NCI-H460 (cell line): ENCODE measurements around the gene IQCE. TPM values are rescaled to one million over a fixed set of nuclear protein-coding genes. Genes with fewer than 3 reads are reported as not detected.
"Not testable (repeated sequence)": the region's sequence is repeated elsewhere in the genome, so short reads cannot be mapped to it uniquely, and the experiment has no call there.

ENCODE experiments used
- DNase-seq: peaks from one replicate; pipeline ENCODE4 v3.0.0-alpha.2; 2016; ENCODE audit warnings: low read depth; ENCODE audit errors: extremely low read depth
- total RNA-seq: library from RNA; depleted of rRNA; stranded (reverse); fragments of >200 nt; shearing (Covaris generic); gene quantifications from 2 replicates; pipeline ENCODE4 v1.2.3, GENCODE V29; 2014

IQCE gene
- total RNA-seq, 1 experiment from 2014 or later, result 9.2 TPM

DNA sequence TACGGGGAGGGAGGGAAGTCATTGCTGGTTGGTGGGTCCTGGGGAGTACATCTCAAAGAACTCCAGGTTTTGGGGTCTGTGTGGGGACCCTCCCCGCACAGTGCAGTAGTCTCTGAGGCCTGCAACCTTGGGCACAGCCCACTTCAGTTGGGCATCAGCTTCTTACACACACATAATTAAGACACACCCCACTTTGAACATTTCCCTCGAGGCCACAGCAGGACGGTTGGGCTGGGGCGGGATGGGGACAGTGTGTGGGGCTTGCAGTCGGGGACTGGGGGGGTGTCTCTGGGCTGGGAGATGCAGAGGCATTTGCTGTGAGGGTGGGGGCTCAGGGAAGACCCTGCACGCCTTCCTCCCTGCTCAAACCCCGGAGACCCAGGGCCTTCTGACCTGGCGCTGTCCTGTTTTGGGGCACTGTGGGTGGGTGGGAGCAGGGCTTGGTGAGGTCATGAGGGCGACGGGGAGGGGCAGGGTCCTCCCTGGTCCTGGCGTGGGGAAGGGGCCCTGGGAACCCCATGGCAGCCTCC, 38.0 kb upstream of the IQCE start:
- DNase-seq, result no peak

DNA sequence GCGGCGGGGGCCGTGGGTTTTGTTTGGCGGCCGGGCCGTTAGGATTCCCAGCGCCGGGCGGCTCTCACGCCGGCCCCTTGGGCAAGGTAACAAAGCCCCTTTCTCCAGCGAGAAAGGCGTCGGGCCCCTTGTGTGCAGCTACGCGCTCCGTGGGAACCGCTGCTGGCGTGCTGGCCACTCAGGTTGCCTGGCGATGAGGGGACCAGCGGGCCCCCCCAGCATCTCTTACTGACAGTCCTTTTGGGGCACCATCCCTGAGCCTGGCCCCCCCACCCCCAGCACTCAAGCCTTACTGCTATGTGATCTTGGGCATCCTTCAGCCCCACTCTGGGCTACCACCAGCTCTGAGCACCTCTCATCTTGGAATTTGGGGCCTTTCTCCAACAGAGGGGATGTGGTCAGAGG, 37.4 kb upstream of the IQCE start:
- DNase-seq, result no peak

DNA sequence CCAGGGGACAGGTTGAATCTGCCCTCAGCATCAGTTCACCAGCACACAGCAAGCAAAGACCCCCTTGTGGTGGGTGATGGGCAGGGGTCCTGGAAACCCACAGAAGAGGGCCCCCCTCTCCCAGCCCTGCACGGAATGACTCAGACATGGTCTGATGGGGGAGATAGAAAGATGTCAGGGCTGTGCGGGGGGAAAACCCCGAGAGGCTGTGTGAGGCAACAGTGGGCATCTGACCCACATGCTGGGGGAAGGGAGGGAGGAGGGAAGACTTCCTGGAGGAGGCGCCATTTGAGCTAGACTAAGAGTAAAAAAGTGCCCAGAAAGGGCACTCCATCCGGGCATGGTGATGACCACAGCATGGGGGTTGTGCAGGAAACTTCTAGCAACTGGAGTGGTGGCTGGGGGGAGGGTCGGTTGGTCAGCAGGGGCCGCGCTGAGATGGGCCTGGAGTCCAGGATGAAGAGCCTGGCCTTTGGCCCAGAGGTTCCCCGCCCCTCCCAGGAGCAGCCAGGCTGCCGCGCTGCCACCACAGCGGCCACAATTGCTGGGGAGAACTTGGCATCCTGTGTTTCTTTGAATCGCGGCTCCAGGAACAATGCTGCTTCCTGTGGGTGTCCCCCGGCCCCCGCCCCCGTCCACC, 36.7 kb upstream of the IQCE start:
- no peak for DNase-seq

DNA sequence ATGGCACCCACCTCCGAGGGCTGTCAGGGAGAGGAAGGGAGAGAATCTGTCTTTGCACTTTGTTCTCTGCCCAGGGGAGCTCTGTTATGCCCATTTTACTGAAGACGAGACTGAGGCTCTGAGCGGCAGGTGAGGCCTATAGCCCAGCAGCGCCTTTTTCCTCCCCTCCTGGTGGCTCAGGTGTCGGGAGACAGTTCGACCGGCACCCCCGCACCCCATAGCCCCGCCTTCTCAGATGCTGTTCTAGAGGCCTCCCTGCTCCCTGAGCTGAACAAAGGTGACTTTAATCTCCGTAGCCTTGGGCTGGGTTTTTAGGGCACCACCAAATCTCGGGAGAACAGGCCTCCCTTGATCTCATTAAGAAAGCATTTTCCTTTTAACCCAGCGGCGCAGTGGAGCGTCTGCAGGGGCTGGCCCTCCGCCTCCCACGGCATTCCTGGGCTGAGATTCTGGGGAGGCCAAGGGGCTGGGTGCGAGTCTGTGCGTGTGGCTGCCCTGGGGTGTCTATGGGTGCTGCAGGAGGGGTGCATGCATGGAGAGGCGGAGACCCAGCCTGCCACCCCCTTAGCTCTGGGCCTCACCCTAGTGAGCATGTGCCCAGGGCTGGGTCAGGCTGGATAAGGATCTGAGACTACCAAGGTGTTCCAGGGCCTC, 35.9 kb upstream of the IQCE start:
- DNase-seq, result no peak

DNA sequence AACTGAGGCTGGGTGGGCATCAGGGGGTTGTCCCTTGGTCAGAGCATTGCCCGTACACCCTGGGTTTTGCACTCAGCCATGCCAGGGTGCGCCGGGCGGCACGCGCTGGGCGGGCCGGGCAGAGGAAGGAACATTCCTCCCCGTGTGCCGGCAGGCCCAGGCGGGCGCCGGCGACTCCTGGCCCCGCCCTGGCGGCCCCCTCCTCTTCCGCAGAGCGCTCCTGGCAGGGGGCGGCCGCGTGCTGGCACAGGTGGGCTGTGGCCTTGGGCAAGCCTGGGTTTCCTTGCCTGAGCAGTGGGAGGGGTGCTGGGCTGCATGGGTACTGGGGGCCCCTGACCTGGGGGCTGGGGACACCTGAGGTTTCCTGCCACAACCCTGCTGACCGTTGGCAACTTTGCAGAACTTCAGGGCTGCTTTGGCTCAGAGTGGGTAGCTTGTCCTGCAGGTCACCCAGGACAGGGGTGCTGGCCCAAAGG, 35.3 kb upstream of the IQCE start:
- no peak for DNase-seq

DNA sequence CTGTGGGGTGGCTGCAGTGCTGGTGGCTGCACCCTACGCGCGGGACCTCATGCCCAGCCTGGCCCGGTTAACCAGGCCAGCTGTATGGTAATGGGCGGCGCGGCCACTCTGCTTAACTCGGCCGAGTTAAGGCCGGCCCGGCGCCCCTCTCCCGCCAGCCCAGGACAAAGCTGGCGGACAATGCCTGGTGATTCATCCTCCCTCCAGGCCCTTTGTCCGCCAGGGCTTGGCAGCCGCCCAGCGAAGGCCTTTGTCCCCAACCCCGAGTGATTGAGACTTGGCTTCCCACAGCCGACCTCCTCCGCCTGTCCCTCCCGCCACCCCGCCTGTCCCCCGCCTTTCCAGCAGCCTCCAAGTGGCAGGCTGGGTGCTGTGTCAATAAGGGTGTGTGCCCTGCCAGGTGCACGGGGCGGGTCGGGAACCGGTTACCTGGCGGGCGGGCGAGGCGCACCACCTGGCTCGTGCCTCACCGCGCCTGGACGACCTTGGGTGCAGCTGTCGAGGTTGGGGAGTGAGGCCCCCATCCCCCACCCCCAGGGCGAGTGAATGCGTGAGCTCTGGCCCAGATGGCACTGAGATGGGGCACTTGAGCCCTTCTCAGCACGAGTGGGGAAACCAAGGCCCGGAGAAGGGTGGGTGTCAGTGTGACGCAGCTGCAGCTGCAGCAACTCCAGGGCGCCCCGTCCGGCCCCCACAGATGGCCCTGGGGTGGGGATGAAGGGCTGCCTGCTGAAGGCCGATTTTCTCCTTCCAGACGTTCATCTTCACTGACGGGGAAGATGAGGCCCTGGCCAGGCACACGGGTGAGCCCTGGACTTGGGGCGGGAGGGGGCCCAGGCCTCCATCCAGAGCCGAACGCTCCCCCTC, 34.6 kb upstream of the IQCE start:
- DNase-seq, result no peak

DNA sequence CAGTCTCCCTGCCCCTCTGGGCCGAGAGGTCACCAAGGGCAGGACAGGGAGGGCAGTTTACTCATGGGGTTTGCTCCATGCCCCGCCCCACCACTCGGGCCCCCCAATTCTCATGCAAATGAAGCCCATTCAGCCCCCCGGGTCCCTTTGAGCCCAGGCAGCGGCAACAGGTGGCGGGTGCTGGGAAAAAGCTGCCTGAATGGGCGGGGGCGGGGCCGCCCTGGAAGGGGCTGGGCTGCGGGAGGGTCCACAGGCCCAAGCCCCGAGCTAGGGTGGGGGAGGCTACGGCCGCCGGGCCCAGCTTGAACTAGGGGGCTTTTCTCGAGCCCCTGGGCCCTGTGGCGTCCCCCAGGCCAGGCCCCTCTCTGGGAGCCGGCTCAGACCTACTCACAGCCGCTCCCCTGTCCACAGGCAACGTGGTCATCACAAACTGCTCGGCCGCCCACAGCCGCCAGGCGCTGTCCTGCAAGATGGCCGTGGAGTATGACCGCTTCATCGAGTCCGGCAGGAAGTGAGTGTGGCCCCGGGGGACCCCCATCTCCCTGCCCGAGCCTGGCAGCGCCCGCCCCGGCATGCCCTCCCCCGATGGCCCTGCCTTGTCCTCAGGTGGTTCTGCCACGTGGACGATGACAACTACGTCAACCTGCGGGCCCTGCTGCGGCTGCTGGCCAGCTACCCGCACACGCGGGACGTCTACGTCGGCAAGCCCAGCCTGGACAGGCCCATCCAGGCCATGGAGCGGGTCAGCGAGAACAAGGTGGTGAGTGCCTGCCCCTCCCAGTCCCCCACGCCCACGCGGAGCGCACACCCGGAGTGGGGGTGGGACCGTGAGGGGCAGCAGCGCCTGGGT, 33.7 kb upstream of the IQCE start:
- DNase-seq, result no peak

DNA sequence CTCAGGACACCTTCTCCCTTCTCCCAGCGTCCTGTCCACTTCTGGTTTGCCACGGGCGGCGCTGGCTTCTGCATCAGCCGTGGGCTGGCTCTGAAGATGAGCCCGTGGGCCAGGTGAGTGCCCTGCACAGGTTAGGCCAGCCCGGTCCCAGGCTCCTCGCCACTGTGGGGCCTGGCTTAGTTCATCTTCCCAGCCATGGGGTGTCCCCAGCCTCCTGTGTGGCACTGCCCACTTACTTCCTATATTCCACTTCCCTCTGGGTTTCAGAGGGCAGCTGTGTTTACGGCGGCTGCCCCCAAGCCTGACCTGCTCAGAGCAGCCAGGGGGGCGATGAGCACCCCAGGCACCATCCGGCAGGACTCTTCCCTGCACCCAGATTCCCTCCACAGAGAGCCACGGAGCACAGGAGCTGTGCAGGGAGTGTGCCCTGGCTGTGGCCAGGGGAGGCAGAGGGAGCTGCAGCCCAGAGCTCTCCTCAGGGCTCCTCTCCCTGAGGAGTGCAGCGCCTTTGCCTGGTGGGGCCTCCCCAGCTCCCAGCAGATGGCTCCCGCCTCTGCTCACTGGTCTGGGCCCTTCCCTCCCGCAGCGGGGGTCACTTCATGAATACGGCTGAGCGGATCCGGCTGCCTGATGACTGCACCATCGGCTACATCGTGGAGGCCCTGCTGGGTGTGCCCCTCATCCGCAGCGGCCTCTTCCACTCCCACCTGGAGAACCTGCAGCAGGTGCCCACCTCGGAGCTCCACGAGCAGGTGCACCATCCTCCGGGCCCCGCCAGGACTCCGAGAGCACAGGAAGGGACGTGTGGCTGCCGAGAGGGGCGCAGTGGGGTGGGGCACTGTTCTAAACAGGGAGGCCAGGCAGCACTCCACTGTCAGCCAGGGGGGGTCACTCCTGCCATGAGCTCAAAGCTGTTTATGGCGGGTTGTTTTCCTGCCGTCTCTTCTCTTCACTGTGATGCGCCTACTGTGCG, 32.8 kb upstream of the IQCE start:
- DNase-seq, result no peak

DNA sequence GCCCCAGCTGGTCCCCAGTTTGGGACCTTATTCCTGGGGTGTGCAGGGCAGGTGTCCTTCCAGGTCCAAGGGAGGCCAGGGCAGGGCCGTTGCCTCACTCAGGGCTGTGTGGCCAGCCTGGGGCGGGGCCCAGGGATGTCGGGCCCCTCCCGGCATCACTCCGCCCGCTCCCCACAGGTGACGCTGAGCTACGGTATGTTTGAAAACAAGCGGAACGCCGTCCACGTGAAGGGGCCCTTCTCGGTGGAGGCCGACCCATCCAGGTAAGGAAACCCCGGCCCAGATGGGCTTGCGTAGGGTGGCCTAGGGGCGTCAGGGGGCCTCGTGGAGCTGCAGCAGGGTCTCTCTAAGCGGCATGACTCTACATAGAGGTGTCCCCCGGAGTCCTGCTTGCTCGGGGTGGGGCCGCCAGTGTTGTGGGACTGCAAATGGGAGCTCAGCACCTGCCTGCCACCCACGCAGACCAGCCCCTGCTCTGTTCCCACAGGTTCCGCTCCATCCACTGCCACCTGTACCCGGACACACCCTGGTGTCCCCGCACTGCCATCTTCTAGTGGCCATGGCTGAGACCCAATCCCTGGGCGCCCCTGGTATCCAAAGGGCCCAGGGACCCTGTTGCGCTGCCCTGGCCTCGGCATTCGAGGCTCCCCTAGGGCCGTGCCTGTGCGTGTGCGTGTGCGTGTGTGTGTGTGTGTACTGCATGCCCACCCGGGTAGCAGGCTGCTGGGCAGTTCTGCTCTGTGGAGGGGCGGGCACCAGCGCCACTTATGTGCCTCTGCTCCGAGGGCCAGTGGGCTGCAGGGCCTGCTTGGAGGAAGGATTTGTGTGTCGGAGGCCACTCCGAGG, 31.9 kb upstream of the IQCE start:
- DNase-seq, result no peak

DNA sequence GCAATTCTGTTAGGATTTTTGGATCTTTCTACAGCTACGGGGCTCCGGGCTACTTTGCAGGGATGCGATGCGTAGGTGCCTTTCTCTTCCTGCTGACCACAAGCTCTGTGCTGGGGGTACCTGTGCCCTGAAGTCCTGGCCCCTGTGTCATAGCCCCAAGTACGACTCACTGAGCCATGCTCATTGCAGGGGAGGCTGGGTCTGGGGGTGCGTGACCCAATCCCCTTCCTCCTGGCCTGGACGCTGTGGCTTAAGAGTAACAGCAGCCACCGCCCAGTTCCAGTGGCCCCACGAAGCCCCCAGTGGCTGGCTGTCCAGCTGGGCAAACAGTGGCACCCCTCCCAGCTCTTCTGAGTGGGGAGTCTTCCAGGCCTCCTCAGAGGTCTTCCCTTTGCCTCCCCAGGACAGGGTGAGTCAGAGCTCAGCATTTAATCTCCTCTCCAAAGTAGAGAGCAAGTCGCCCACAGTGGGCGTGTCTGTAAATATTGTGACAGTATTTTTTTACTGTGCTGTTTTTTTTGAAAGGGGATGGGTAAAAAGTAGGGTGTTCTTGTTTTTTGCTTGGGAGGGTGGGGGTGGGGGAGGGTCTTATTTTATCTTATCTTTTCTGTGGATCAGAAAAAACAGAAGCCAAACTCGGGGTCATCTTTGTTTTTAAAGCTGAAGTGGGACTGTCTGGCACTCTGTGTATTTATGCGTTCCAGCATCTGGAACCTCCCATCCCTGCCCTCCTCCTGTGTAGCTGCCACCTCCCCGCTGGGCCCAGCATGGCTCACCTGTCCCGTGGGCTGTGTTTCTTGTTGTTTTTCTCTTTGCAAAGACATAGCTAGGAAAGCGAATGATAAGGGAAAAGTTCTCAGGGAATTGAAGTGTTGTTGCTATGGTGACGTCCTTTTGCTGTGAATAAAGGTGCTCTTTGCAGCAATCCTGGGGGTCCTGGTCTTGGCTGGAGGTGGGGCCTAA, 31.0 kb upstream of the IQCE start:
- DNase-seq, result no peak

DNA sequence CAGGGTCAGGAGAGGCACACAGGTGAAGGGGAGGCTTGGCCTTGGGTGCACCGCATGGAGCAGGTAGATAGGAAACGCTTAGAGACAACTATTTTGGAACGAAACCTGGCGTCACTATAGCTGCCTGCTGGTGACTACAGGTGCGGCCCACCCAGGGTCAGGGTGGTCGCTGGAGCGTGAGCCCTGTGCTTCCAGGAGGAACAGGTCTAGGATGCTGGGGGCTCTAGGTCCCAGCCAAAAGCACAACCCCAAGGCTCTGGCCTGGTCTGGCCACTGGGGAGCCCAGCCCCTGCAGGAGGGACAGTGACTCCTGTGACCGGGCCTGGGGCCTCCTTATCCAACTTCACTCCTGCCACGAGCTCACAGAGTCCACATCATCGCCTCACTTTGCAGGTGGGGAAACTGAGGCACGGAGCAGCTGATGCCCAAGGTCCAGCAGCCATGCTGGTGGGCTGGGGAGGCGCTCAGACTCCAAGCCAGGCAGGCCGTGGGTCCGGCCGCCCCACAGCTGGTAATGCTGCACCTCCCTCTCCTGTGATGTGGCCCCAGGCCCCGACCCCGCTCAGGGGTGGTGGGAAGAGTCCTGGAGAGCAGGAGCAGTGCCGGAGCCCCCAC, 30.2 kb upstream of the IQCE start:
- no peak for DNase-seq

DNA sequence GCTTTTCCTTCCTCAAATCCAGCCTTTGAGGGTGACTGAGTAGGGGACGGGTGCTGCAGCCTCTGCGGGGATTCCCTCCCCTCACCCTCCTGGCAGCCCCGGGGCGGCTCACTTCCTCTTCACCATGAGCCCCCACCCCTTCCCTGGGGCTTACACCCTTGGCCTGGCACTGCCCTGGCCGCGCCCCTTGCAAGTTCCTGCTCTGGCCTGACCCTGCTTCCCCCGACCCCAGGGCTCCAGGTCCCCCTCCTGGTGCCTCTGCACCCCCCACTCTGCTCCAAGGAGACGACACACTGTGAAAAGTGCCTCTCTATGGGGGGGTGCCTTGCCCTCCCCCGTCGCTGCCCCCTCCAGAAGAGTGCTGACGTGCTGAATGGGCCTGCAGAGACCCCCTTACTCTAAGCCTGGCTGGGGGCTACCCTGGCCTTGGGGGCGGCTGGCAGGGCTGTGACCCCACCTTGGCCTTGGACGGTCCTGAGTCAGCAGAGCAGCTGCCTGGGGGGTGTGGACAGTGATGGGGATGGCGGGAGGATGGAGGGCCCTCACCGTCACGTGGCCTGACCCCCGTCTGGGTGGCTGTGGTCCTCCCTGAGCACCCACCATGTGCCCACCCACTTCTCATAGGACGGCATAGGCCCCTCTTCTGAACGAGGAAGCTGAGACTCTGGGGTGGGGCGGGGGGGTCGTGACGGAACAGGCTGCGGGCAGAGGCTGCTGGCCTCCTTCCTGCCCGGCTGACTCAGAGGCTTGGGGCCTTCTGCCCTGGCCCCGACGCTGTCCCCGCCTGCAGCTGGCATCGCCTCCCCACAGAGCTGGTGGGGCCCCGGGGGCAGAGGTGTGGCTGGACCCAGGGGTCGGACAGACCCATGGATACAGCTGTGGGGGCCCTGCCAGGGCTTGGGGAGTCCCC, 29.4 kb upstream of the IQCE start:
- DNase-seq, result no peak

DNA sequence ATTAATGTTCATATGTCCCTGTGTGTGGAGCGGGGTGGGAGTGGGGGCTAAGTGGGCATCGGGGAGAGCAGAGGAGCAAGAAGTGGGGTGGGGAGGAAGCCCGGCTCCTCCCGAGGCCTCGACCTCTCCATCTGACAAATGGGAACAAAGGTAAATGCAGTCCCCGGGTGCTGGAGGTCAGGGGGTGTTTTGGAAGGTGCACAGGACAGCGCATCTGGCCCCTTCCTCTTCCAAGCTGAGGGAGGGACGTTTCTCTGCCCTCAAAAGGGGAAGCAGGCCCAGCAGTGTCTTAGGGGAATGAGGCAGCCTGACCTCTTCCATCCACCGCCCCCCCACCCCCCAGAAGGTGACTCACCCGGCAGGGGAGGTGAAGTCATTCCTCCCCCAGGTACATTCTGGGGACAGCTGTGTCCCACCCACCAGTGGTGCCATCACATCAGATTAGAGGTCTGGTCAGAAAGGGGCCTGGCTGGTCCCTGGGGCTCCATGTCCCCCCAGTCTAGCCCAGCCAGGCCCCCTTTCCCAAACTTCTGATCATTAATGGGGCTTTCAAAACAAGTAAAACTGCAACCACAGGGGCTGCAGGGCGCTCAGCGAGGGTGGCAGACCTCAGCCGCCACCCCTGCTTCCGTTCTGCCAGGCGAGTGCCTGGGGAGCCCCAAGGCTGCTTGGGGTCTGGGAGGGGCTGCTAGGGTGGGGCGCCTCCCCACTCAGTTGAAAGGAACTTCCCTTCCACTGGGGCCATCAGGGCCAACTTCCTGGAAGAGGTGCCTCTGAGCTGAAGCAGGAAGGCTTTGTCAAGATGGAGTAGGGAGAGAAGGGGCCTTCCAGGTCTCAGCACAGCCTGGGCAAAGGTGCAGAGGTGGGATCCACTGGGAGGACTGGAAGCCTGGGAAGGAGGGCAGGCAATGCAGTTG, 28.4 kb upstream of the IQCE start:
- no peak for DNase-seq

DNA sequence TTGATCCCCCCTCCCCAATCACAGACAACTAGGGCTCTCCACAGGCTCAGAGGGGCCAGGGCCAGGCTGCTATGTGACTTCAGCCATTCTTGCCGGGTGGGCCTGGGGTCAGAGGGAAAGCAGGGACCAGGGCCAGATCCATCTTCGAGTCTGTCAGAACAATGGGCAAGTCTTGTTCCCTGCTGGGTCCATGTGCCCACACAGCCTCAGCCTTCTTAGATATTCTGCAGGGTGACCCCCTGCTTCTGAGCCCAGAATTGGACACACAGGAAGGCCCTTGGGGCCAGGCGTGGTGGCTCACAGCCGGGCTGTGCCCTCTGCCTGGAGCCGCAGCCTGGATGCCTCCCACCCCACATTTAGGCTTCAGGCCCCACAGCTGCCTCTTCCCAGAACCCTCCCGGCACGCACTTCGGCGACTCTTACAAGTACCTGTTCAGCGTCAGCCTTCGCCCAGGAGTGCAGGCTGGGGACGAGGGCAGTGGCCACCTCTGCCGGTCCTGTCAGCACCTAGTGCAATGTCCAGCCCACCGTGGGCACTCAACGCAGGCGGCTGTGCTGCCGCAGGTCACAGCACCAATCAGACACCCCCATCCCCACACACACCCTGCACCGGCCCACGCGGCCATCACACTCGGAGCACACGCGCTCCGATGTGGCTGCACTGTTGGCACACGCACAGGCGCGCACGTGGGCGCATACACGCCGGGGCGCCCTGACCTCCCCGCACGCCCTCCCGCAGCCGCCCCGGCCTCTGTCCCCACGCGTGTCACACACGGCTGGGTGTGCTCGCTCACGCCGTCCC, 27.6 kb upstream of the IQCE start:
- DNase-seq, result not testable (repeated sequence)
